ENCODE measurements around the gene SH2D2A.

DNA sequence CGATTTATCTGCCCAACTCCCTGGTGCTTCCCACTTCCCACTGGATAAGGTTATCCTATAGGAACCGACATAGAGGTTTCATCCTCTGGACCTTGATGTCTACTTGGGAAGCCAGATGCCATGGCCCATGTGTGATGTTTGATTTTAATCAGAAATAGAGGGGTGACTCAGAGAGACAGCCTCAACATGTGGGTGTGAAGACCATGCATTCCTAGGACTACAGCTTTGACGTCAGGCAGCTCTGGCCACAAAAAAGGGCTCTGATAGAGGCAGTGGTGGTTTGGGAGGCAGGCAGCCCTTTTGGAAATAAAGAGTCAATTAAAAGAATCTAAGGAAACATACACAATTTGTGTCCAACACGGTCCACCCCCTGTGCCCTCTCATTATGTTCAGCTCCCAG lies 5.2 kb upstream of the SH2D2A start:
- TF ChIP-seq, protein P1, sequence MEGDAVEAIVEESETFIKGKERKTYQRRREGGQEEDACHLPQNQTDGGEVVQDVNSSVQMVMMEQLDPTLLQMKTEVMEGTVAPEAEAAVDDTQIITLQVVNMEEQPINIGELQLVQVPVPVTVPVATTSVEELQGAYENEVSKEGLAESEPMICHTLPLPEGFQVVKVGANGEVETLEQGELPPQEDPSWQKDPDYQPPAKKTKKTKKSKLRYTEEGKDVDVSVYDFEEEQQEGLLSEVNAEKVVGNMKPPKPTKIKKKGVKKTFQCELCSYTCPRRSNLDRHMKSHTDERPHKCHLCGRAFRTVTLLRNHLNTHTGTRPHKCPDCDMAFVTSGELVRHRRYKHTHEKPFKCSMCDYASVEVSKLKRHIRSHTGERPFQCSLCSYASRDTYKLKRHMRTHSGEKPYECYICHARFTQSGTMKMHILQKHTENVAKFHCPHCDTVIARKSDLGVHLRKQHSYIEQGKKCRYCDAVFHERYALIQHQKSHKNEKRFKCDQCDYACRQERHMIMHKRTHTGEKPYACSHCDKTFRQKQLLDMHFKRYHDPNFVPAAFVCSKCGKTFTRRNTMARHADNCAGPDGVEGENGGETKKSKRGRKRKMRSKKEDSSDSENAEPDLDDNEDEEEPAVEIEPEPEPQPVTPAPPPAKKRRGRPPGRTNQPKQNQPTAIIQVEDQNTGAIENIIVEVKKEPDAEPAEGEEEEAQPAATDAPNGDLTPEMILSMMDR (conservative IDR thresholded peaks at IDR 0.05; ENCODE audit: low read length), result no peak
- TF ChIP-seq EZH2phosphoT487 (IDR thresholded peaks at IDR 0.05; ENCODE audit: borderline replicate concordance), result no peak
